GM20000 (cell line): ENCODE data around the gene KDM4B.

Source experiments
- DNase-seq: peaks from one replicate; pipeline ENCODE4 v3.0.0; 2012; ENCODE audit warnings: low spot score
- CTCF ChIP-seq: IDR thresholded peaks from 2 replicates; pipeline ENCODE4 v1.5.1; 2012; ENCODE audit warnings: mild to moderate bottlenecking, control low read depth; ENCODE audit errors: extremely low read depth, missing control alignments

The KDM4B gene

GRCh38 chr19:5120833-5121232 lies 151.9 kb downstream of the KDM4B start:
- no peak for TF ChIP-seq CTCF
- no peak for DNase-seq

- DNase-seq: no peak
Observed at GRCh38 chr19:5121266-5122120, 152.6 kb downstream of the KDM4B start.

GRCh38 chr19:5122121-5122400 lies 153.1 kb downstream of the KDM4B start:
- no peak for DNase-seq
- no peak for TF ChIP-seq CTCF

More at GRCh38 chr19:5121266-5122120, 152.6 kb downstream of the KDM4B start:
- TF ChIP-seq CTCF: no peak

GRCh38 chr19:5122671-5123409 lies 153.9 kb downstream of the KDM4B start:
- TF ChIP-seq CTCF: no peak
- no peak for DNase-seq

- no peak for TF ChIP-seq CTCF
- no peak for DNase-seq
Observed at GRCh38 chr19:5123646-5124045, 154.7 kb downstream of the KDM4B start.

GRCh38 chr19:5124111-5124855 lies 155.4 kb downstream of the KDM4B start:
- no peak for TF ChIP-seq CTCF
- no peak for DNase-seq

- DNase-seq: no peak
- no peak for TF ChIP-seq CTCF
Observed at GRCh38 chr19:5125376-5125775, 156.5 kb downstream of the KDM4B start.
